GM12864 (cell line): ENCODE data around the gene MEIS1.

Source experiments
- DNase-seq: peaks from one replicate; pipeline ENCODE4 v3.0.0-alpha.2; 2011; ENCODE audit warnings: low read depth
- H3K4me3 ChIP-seq: 2 replicates; pipeline ENCODE4 v1.5.1; 2011; ENCODE audit warnings: mild to moderate bottlenecking, low read depth, low read length, control low read depth
- TF ChIP-seq, protein P1 (sequence below): IDR thresholded peaks from 2 replicates; pipeline ENCODE4 v1.5.1; 2011; ENCODE audit warnings: low read depth, mild to moderate bottlenecking, moderate library complexity, low read length, control low read depth, inconsistent platforms; ENCODE audit errors: missing control alignments

MEIS1 gene

DNA sequence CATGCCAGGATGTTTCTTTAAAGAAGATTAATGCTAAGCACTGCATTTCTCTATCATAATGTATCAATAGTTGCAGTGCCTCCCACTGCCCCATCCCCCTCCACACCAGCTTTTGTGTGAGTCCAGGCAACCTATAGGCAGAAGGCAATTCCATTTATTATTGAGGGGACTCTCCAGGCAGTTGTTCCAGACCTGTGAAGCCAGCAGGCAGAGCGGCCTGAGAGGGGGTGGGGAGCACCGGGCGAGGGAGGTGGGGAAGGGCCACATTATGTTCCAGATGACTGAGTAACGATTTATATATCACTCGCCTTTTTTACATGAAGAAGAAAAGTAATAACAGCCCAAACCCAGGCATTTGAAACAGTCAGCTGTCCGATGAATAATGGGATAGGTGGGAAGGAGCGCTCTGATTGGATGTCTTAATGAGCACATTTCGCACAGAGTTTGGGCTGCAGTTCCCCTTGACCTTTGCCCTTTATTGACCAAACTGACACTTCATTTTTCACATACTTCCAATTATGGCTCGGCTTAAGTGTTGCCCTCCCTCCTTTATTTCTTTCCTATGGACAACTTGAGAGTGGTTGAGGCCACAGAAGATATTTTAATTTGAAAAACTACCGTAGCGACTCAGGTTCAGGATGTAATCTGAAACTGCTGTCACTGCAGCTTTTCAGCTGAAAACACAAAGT, 34.4 kb downstream of the MEIS1 start:
- TF ChIP-seq, protein P1, sequence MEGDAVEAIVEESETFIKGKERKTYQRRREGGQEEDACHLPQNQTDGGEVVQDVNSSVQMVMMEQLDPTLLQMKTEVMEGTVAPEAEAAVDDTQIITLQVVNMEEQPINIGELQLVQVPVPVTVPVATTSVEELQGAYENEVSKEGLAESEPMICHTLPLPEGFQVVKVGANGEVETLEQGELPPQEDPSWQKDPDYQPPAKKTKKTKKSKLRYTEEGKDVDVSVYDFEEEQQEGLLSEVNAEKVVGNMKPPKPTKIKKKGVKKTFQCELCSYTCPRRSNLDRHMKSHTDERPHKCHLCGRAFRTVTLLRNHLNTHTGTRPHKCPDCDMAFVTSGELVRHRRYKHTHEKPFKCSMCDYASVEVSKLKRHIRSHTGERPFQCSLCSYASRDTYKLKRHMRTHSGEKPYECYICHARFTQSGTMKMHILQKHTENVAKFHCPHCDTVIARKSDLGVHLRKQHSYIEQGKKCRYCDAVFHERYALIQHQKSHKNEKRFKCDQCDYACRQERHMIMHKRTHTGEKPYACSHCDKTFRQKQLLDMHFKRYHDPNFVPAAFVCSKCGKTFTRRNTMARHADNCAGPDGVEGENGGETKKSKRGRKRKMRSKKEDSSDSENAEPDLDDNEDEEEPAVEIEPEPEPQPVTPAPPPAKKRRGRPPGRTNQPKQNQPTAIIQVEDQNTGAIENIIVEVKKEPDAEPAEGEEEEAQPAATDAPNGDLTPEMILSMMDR, result no peak
- DNase-seq, result no peak
- no peak overlapping the region for H3K4me3 ChIP-seq

DNA sequence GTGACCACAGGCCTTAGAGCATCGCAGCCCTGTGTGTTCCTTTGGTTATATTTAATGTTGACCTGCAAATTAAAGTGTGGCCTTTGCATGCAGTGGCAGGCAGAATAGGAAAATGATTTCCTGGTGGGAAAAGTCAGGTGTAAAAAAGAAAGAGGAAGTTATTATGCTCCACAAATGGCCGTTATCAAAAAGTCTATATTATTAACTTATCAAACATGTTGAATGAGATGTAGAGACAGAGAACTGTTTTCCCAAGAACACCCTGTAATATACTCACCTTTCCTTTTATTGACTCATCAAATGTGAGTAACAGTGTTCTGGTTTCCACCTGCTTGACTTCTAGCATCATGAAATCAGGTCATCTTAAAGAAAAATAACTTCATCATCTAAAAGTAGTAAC, 35.3 kb downstream of the MEIS1 start:
- TF ChIP-seq, protein P1, result no peak
- DNase-seq, result no peak
- no peak overlapping the region for H3K4me3 ChIP-seq

GRCh38 chr2:66472225-66472843, 37.4 kb downstream of the MEIS1 start:
- DNase-seq, result no peak
- TF ChIP-seq, protein P1, result no peak
- H3K4me3 ChIP-seq, result no peak overlapping the region

DNA sequence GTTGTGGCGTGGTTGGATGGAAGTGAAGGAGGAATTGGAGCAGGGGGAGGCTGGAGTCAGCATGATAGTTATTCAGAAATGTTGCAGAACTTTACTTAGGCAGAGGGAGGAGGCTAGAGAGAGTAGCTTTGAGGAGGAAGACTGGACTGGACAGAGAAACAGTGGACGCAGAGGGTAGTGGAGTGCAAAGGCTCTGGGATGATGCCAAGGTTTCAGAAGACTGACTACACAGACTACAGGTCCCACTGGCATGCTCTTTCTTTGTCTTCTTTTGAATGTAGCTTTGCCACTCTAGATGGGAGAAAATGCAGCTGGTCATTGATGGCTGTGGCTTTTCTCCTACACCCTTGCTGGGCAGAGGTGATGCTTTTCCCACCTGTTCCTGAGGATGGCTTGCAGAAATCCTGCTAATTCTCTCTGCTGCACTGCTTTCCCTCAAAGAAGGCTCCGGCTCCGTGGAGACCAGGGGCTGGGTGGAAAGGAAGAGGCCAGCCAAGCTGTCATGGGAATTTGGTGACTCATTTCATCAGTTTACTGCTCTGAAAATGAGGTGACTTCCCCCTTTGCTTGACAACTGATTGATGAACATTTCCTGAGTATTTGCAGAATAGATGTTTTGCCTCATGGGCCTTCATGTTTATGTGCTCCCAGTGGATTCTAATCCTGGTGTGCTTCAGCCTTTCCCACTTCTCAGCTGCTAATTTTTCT, 42.4 kb downstream of the MEIS1 start:
- DNase-seq, result no peak
- H3K4me3 ChIP-seq, result no peak overlapping the region
- TF ChIP-seq, protein P1, result no peak

DNA sequence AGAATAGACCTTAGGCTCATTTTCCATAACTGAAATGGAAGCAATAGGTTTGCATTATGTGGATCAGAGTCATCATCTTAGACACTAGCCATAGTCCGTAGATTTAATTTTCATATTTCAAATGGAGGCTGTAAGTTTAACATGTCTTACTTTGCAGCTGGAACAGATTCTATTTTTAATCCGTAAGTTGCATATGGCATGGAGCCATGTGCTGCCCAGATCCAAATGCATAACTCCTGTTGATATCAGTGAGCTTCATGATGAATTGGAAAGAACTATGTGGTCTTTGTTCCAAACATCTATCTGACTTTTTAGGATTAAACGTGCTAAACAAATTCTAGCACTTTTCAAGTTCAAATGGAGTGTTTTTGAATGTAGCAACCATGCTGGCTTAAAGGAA, 43.4 kb downstream of the MEIS1 start:
- TF ChIP-seq, protein P1, result no peak
- no peak for DNase-seq
- H3K4me3 ChIP-seq, result no peak overlapping the region

DNA sequence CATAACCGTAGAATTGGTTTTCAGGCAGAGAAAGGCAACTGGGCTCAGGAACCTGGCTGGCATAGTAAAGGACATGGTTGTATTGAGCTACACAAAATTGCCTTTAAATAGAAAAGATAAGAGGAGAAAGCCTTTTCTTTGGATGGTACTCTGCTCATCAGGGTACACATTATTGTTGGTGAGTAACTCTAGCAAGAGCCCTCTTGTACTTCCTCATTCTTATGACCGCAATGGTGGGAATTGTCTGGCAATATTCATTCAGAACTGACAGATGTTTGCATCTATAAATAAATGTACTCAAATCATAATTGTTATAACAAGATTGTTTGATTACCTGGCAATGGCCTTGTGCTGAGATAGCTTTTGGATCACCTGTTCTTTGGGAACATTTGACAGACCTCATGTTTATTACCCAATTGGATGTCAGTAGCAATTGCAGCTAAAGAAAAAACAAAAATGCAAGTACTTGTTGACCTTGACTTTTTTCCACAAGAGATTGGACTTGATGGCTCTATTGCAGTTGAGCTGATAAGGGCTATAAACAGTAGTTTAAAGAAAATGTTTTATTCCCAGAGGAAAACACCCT, 43.9 kb downstream of the MEIS1 start:
- DNase-seq, result no peak
- H3K4me3 ChIP-seq, result no peak overlapping the region
- TF ChIP-seq, protein P1, result no peak
